ENCODE measurements around the gene GALNT18. TPM values are rescaled to one million over a fixed set of nuclear protein-coding genes. Genes with fewer than 3 reads are reported as not detected.

GALNT18 gene
- polyA plus RNA-seq, 1 donor from 2014 or later, result 7.6 TPM

DNA sequence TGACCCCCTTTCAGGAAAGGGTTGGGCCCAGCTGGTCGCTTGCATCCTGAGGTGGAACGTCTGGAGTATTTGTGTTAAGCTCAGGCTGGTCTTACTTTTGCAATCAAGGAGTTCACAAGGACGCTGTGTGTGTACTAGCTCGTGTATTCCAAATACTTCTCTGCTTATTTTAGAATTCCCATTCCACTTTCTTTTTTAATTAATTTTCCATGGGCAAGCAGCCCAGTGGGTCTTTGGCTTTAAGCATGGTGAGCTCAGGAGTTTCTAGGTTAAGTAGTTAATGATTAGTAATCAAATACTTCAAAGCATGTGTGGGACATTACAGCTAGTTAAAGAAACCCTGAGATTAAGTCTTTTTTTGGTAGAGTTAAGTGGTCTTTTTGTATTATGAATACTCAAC lies 337.3 kb downstream of the GALNT18 start:
- no peaks in the 10 kb centered on the region for H3K9me2 ChIP-seq (ENCODE audit: insufficient read depth, low read length)
- no peak overlapping the region for H2AFZ ChIP-seq (ENCODE audit: low read depth, low read length)
- H3K9me3 ChIP-seq (ENCODE audit: low read length), result no peaks in the 10 kb centered on the region
- H3K9ac ChIP-seq (ENCODE audit: low read length), result no peak overlapping the region
- no peak overlapping the region for H3K4me2 ChIP-seq (ENCODE audit: low read length)
- H4K20me1 ChIP-seq (ENCODE audit: insufficient read depth), result no peaks in the 10 kb centered on the region
- no peak for TF ChIP-seq CTCF (IDR thresholded peaks at IDR 0.05; ENCODE audit: poor library complexity, severe bottlenecking)
- no peaks in the 10 kb centered on the region for H3K79me2 ChIP-seq (replicated peaks; ENCODE audit: insufficient read depth, low read length)
- H3F3A ChIP-seq (ENCODE audit: insufficient read depth, low read length, poor library complexity, severe bottlenecking), result no peaks in the 10 kb centered on the region
- no peaks in the 10 kb centered on the region for H3K36me3 ChIP-seq (ENCODE audit: insufficient read depth, low read length)
- H3K27me3 ChIP-seq (ENCODE audit: insufficient read depth, low read depth, low read length), result no peaks in the 10 kb centered on the region
- no peak overlapping the region for H3K4me3 ChIP-seq (ENCODE audit: low read length)
- H3K27ac ChIP-seq (ENCODE audit: low read length), result no peak overlapping the region

- no peak overlapping the region for H3K9ac ChIP-seq (ENCODE audit: low read length)
- no peaks in the 10 kb centered on the region for H3K36me3 ChIP-seq (ENCODE audit: insufficient read depth, low read length)
- H4K20me1 ChIP-seq (ENCODE audit: insufficient read depth), result no peaks in the 10 kb centered on the region
- H3K27me3 ChIP-seq (ENCODE audit: insufficient read depth, low read depth, low read length), result no peaks in the 10 kb centered on the region
- H3K27ac ChIP-seq (ENCODE audit: low read length), result no peak overlapping the region
- H3F3A ChIP-seq (ENCODE audit: insufficient read depth, low read length, poor library complexity, severe bottlenecking), result no peaks in the 10 kb centered on the region
- no peaks in the 10 kb centered on the region for H3K79me2 ChIP-seq (replicated peaks; ENCODE audit: insufficient read depth, low read length)
- no peak for TF ChIP-seq POLR2AphosphoS5 (IDR thresholded peaks at IDR 0.05)
- TF ChIP-seq TAF1 (IDR thresholded peaks at IDR 0.05; ENCODE audit: low read depth), result no peak
- TF ChIP-seq MXI1 (conservative IDR thresholded peaks at IDR 0.05; ENCODE audit: poor library complexity, severe bottlenecking), result no peak
- TF ChIP-seq SMC3 (conservative IDR thresholded peaks at IDR 0.05; ENCODE audit: poor library complexity), result no peak
- TF ChIP-seq RAD21 (conservative IDR thresholded peaks at IDR 0.05), result no peak
- no peak for TF ChIP-seq EZH2 (IDR thresholded peaks at IDR 0.05; ENCODE audit: borderline replicate concordance, insufficient read depth, low read length, poor library complexity, severe bottlenecking)
- TF ChIP-seq, protein P1, sequence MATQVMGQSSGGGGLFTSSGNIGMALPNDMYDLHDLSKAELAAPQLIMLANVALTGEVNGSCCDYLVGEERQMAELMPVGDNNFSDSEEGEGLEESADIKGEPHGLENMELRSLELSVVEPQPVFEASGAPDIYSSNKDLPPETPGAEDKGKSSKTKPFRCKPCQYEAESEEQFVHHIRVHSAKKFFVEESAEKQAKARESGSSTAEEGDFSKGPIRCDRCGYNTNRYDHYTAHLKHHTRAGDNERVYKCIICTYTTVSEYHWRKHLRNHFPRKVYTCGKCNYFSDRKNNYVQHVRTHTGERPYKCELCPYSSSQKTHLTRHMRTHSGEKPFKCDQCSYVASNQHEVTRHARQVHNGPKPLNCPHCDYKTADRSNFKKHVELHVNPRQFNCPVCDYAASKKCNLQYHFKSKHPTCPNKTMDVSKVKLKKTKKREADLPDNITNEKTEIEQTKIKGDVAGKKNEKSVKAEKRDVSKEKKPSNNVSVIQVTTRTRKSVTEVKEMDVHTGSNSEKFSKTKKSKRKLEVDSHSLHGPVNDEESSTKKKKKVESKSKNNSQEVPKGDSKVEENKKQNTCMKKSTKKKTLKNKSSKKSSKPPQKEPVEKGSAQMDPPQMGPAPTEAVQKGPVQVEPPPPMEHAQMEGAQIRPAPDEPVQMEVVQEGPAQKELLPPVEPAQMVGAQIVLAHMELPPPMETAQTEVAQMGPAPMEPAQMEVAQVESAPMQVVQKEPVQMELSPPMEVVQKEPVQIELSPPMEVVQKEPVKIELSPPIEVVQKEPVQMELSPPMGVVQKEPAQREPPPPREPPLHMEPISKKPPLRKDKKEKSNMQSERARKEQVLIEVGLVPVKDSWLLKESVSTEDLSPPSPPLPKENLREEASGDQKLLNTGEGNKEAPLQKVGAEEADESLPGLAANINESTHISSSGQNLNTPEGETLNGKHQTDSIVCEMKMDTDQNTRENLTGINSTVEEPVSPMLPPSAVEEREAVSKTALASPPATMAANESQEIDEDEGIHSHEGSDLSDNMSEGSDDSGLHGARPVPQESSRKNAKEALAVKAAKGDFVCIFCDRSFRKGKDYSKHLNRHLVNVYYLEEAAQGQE (IDR thresholded peaks at IDR 0.05; ENCODE audit: borderline replicate concordance), result no peak
- no peak for TF ChIP-seq CTCF (IDR thresholded peaks at IDR 0.05; ENCODE audit: poor library complexity, severe bottlenecking)
- no peak for TF ChIP-seq EP300 (conservative IDR thresholded peaks at IDR 0.05; ENCODE audit: poor library complexity, severe bottlenecking)
- no peaks in the 10 kb centered on the region for H3K9me3 ChIP-seq (ENCODE audit: low read length)
- no peaks in the 10 kb centered on the region for H3K9me2 ChIP-seq (ENCODE audit: insufficient read depth, low read length)
- H2AFZ ChIP-seq (ENCODE audit: low read depth, low read length), result no peak overlapping the region
- H3K4me3 ChIP-seq (ENCODE audit: low read length), result no peak overlapping the region
- no peak overlapping the region for H3K4me2 ChIP-seq (ENCODE audit: low read length)
Observed at GRCh38 chr11:11281626-11282025, 340.2 kb downstream of the GALNT18 start.

Measured in neural cell (in vitro differentiated cells).